Natural killer cell (primary cell): ENCODE measurements around the gene DCX. TPM values are rescaled to one million over a fixed set of nuclear protein-coding genes. Genes with fewer than 3 reads are reported as not detected.

Experiments used
- ATAC-seq, 3 donors: fragments of 150-1000 bp in 2 of 3; fragments of 200-7000 bp in 1 of 3; cut with Tn5 transposase; 1 replicate in 1 of 3; 2 replicates in 2 of 3; pipeline ENCODE4 v1.10.0; 2021; ENCODE audit warnings: mild to moderate bottlenecking in 2 of 3, moderate library complexity in 2 of 3
- DNase-seq, 2 donors: peaks; one replicate each; pipeline versions ENCODE4 v3.0.0 to v3.0.0-alpha.2; 2013 to 2021; ENCODE audit warnings: mixed read lengths in 1 of 2
- H3K27ac ChIP-seq: one replicate; pipeline ENCODE4 v1.5.1; 2013; ENCODE audit warnings: mild to moderate bottlenecking, low read length
- H3K27me3 ChIP-seq: one replicate; pipeline ENCODE4 v1.6.1; 2013; ENCODE audit warnings: low read length; ENCODE audit not compliant: control insufficient read depth, insufficient read depth
- H3K36me3 ChIP-seq: one replicate; pipeline ENCODE4 v1.6.1; 2013; ENCODE audit warnings: low read length; ENCODE audit not compliant: control insufficient read depth, insufficient read depth
- H3K4me1 ChIP-seq: one replicate; pipeline ENCODE4 v1.6.1; 2013; ENCODE audit warnings: low read length; ENCODE audit not compliant: control insufficient read depth, insufficient read depth
- H3K4me3 ChIP-seq: one replicate; pipeline ENCODE4 v1.5.1; 2013; ENCODE audit warnings: low read length
- H3K9me3 ChIP-seq: one replicate; pipeline ENCODE4 v1.6.1; 2013; ENCODE audit warnings: low read length; ENCODE audit not compliant: control insufficient read depth, insufficient read depth
- H3K27ac Mint-ChIP-seq, 2 donors: one replicate each; pipeline ENCODE4 v1.8.0; 2022; ENCODE audit warnings: mild to moderate bottlenecking in 2 of 2, mixed read lengths in 2 of 2, moderate library complexity in 1 of 2
- H3K27me3 Mint-ChIP-seq, 2 donors: one replicate each; pipeline ENCODE4 v1.8.0; 2022; ENCODE audit warnings: low read depth in 2 of 2, mixed read lengths in 2 of 2
- H3K36me3 Mint-ChIP-seq: one replicate; pipeline ENCODE4 v1.8.0; 2022; ENCODE audit warnings: mixed read lengths
- H3K4me1 Mint-ChIP-seq, 2 donors: one replicate each; pipeline ENCODE4 v1.8.0; 2022; ENCODE audit warnings: mixed read lengths in 2 of 2
- H3K4me3 Mint-ChIP-seq: one replicate; pipeline ENCODE4 v1.8.0; 2022; ENCODE audit warnings: mild to moderate bottlenecking, moderate library complexity, mixed read lengths
- H3K9me3 Mint-ChIP-seq, 2 donors: one replicate each; pipeline ENCODE4 v1.8.0; 2022; ENCODE audit warnings: mixed read lengths in 2 of 2
- CTCF ChIP-seq: fragments of 200-600 bp; IDR thresholded peaks from one replicate; pipeline ENCODE4 v1.8.0; 2022; ENCODE audit warnings: antibody characterized with exemption
- WGBS: methylation state at CpG from one replicate; pipeline ENCODE4 v1.1.7; 2013; ENCODE audit warnings: missing lambda C conversion rate; ENCODE audit not compliant: insufficient coverage; 5-methylcytosine and 5-hydroxymethylcytosine counted together
- intact Hi-C: fragments of 100-400 bp; cut with micrococcal nuclease; formaldehyde crosslinking; loops from one replicate; pipeline ENCODE4 v1.14.2; 2022
- total RNA-seq, 4 donors: library from RNA; stranded (reverse); fragments of 120-200 nt in 1 of 4; gene quantifications; one replicate each; pipeline versions ENCODE4 v1.2.3 to v1.2.4, GENCODE V29; 2013 to 2022

Gene DCX
- total RNA-seq, 3 donors from 2014 or later (not counting 1 experiment from before 2014, with no cell fraction given), result not detected

GRCh38 chrX:111340054-111340453, 71.9 kb downstream of the DCX start:
- TF ChIP-seq CTCF, result no peak
- Histone ChIP-seq H3K4me1 (no peaks in the 10 kb centered on the region), H3K9me3 (no peaks in the 10 kb centered on the region), H3K27ac (no peak overlapping the region), H3K36me3 (no peaks in the 10 kb centered on the region), H3K4me3 (no peak overlapping the region), H3K27me3 (no peaks in the 10 kb centered on the region)
- ATAC-seq, result no peak
- no peak for DNase-seq
- Mint-ChIP-seq H3K4me3 (no peak overlapping the region), H3K9me3 (no peaks in the 10 kb centered on the region), H3K36me3 (no peaks in the 10 kb centered on the region), H3K27me3 (peaks cover 0 to 5% of the 10 kb centered on the region in 2 donors), H3K27ac (no peak overlapping the region), H3K4me1 (no peaks in the 10 kb centered on the region)
- intact Hi-C loops, result no loop called here
- WGBS, result 82% methylated on average over 2 of the region's 2 CpGs

- DNase-seq (no peak), ATAC-seq (no peak)
- intact Hi-C loops, result no loop called here
- H3K4me3 ChIP-seq, result no peak overlapping the region
- no peaks in the 10 kb centered on the region for H3K4me1 Mint-ChIP-seq
- TF ChIP-seq CTCF, result no peak
- no peak overlapping the region for H3K27ac ChIP-seq
- H3K9me3 Mint-ChIP-seq, result no peaks in the 10 kb centered on the region
- H3K9me3 ChIP-seq, result no peaks in the 10 kb centered on the region
- no peaks in the 10 kb centered on the region for H3K36me3 Mint-ChIP-seq
- peaks cover 0 to 9% of the 10 kb centered on the region in 2 donors for H3K27me3 Mint-ChIP-seq
- H3K4me1 ChIP-seq, result no peaks in the 10 kb centered on the region
- H3K4me3 Mint-ChIP-seq, result no peak overlapping the region
- H3K27me3 ChIP-seq, result no peaks in the 10 kb centered on the region
- no peak overlapping the region for H3K27ac Mint-ChIP-seq
- no peaks in the 10 kb centered on the region for H3K36me3 ChIP-seq
Observed at GRCh38 chrX:111339212-111339611, 72.8 kb downstream of the DCX start.

- no peak overlapping the region for H3K27ac ChIP-seq
- no peaks in the 10 kb centered on the region for H3K9me3 Mint-ChIP-seq
- H3K9me3 ChIP-seq, result no peaks in the 10 kb centered on the region
- H3K27me3 ChIP-seq, result no peaks in the 10 kb centered on the region
- H3K4me1 ChIP-seq, result no peaks in the 10 kb centered on the region
- H3K4me3 Mint-ChIP-seq, result no peak overlapping the region
- H3K4me3 ChIP-seq, result no peak overlapping the region
- 100% methylated on average over 4 of the region's 4 CpGs for WGBS
- no peaks in the 10 kb centered on the region for H3K4me1 Mint-ChIP-seq
- H3K27ac Mint-ChIP-seq, result no peak overlapping the region
- ATAC-seq, result no peak
- H3K27me3 Mint-ChIP-seq, result peaks cover 0 to 9% of the 10 kb centered on the region in 2 donors
- no peaks in the 10 kb centered on the region for H3K36me3 ChIP-seq
- intact Hi-C loops, result no loop called here
- no peak for TF ChIP-seq CTCF
- DNase-seq, result no peak
- no peaks in the 10 kb centered on the region for H3K36me3 Mint-ChIP-seq
Observed at GRCh38 chrX:111338095-111338698, 73.8 kb downstream of the DCX start.

GRCh38 chrX:111337067-111337637, 74.8 kb downstream of the DCX start:
- Histone ChIP-seq H3K9me3 (no peaks in the 10 kb centered on the region), H3K27me3 (no peaks in the 10 kb centered on the region), H3K27ac (no peak overlapping the region), H3K4me3 (no peak overlapping the region), H3K36me3 (no peaks in the 10 kb centered on the region), H3K4me1 (no peaks in the 10 kb centered on the region)
- DNase-seq (no peak), ATAC-seq (no peak)
- Mint-ChIP-seq H3K36me3 (no peaks in the 10 kb centered on the region), H3K4me3 (no peak overlapping the region), H3K27me3 (peaks cover 0 to 9% of the 10 kb centered on the region in 2 donors), H3K9me3 (no peaks in the 10 kb centered on the region), H3K4me1 (no peaks in the 10 kb centered on the region), H3K27ac (no peak overlapping the region)
- no peak for TF ChIP-seq CTCF
- WGBS, result no CpG with 5 or more reads among the region's 2 CpGs
- intact Hi-C loops, result no loop called here
